HEK293 (cell line): ENCODE results near the gene THBS3.
"Not testable (repeated sequence)": the region's sequence is repeated elsewhere in the genome, so short reads cannot be mapped to it uniquely, and the experiment has no call there.

Experiments
- CTCF ChIA-PET: fragments of 350-600 bp; formaldehyde crosslinking; extraction: SDS; loops from one replicate; lab custom pipeline; 2021; ENCODE audit warnings: antibody characterized with exemption; lab: Yijun Ruan, JAX
- POLR2A ChIA-PET: fragments of 300-600 bp; formaldehyde crosslinking; extraction: SDS; loops from one replicate; lab custom pipeline; 2020; ENCODE audit warnings: antibody characterized with exemption, inconsistent platforms; lab: Yijun Ruan, JAX
- H3K27ac ChIP-seq: fragments of 200-500 bp; sonication (Bioruptor generic); 2 replicates; pipeline ENCODE4 v1.5.1; 2014; ENCODE audit warnings: low read depth, low read length, control low read depth, inconsistent platforms; ENCODE audit errors: extremely low read depth
- H3K36me3 ChIP-seq, 2 experiments: fragments of 200-500 bp in 1 of 2; sonication (Bioruptor generic) in 1 of 2; 1 replicate in 1 of 2; 2 replicates in 1 of 2; pipeline ENCODE4 v1.5.1; 2014 to 2017; ENCODE audit warnings: inconsistent platforms in 2 of 2, low read length in 2 of 2; ENCODE audit not compliant: control insufficient read depth in 2 of 2, insufficient read depth in 1 of 2
- H3K4me1 ChIP-seq: fragments of 200-500 bp; sonication (Bioruptor generic); 2 replicates; pipeline ENCODE4 v1.5.1; 2014; ENCODE audit warnings: mild to moderate bottlenecking, low read length, inconsistent platforms; ENCODE audit not compliant: control insufficient read depth, insufficient read depth
- H3K4me3 ChIP-seq: 2 replicates; pipeline ENCODE4 v1.5.1; 2011; ENCODE audit warnings: low read depth, mild to moderate bottlenecking, control low read depth, low read length, moderate library complexity
- H3K9me3 ChIP-seq: fragments of 200-500 bp; sonication (Bioruptor generic); 2 replicates; pipeline ENCODE4 v1.5.1; 2014; ENCODE audit warnings: low read depth, low read length, inconsistent platforms; ENCODE audit not compliant: control insufficient read depth, insufficient read depth
- BCL11A ChIP-seq: fragments of 450-650 bp; formaldehyde crosslinking; IDR thresholded peaks from 2 replicates; pipeline ENCODE4 v1.5.1; 2016; ENCODE audit warnings: low read depth, missing biosample characterization, missing genetic modification characterization
- FEZF1 ChIP-seq: fragments of 450-650 bp; formaldehyde crosslinking; IDR thresholded peaks from 2 replicates; pipeline ENCODE4 v1.5.1; 2016; ENCODE audit warnings: missing biosample characterization, missing genetic modification characterization
- GFI1B ChIP-seq: fragments of 450-650 bp; formaldehyde crosslinking; IDR thresholded peaks from 2 replicates; pipeline ENCODE4 v1.5.1; 2016; ENCODE audit warnings: missing biosample characterization, missing genetic modification characterization
- GLIS1 ChIP-seq: fragments of 450-650 bp; formaldehyde crosslinking; IDR thresholded peaks from 2 replicates; pipeline ENCODE4 v1.5.1; 2016; ENCODE audit warnings: missing biosample characterization, missing genetic modification characterization
- HIC1 ChIP-seq: fragments of 450-650 bp; formaldehyde crosslinking; IDR thresholded peaks from 2 replicates; pipeline ENCODE4 v1.5.1; 2016; ENCODE audit warnings: missing biosample characterization, missing genetic modification characterization
- KLF1 ChIP-seq: fragments of 450-650 bp; formaldehyde crosslinking; IDR thresholded peaks from 2 replicates; pipeline ENCODE4 v1.5.1; 2016; ENCODE audit warnings: missing biosample characterization, missing genetic modification characterization
- KLF9 ChIP-seq: fragments of 450-650 bp; formaldehyde crosslinking; IDR thresholded peaks from 2 replicates; pipeline ENCODE4 v1.5.1; 2016; ENCODE audit warnings: missing biosample characterization, missing genetic modification characterization, low read depth
- REPIN1 ChIP-seq: fragments of 450-650 bp; formaldehyde crosslinking; IDR thresholded peaks from 2 replicates; pipeline ENCODE4 v1.5.1; 2017; ENCODE audit warnings: missing biosample characterization, missing genetic modification characterization, low read depth
- SP2 ChIP-seq: fragments of 450-650 bp; formaldehyde crosslinking; IDR thresholded peaks from 2 replicates; pipeline ENCODE4 v1.5.1; 2016; ENCODE audit warnings: missing biosample characterization, missing genetic modification characterization
- ZBTB10 ChIP-seq: fragments of 450-650 bp; formaldehyde crosslinking; IDR thresholded peaks from 2 replicates; pipeline ENCODE4 v1.5.1; 2016; ENCODE audit warnings: missing biosample characterization, missing genetic modification characterization
- ZBTB17 ChIP-seq: fragments of 450-650 bp; formaldehyde crosslinking; IDR thresholded peaks from 2 replicates; pipeline ENCODE4 v1.5.1; 2016; ENCODE audit warnings: missing biosample characterization, missing genetic modification characterization
- ZBTB20 ChIP-seq: fragments of 450-650 bp; formaldehyde crosslinking; IDR thresholded peaks from 2 replicates; pipeline ENCODE4 v1.5.1; 2016; ENCODE audit warnings: missing biosample characterization, missing genetic modification characterization
- ZBTB8A ChIP-seq: fragments of 450-650 bp; formaldehyde crosslinking; IDR thresholded peaks from 2 replicates; pipeline ENCODE4 v1.5.1; 2016; ENCODE audit warnings: missing biosample characterization, missing genetic modification characterization
- ZFHX2 ChIP-seq: fragments of 450-650 bp; formaldehyde crosslinking; conservative IDR thresholded peaks from 2 replicates; pipeline ENCODE4 v1.5.1; 2016; ENCODE audit warnings: missing biosample characterization, missing genetic modification characterization
- ZIC2 ChIP-seq: fragments of 450-650 bp; formaldehyde crosslinking; IDR thresholded peaks from 2 replicates; pipeline ENCODE4 v1.5.1; 2016; ENCODE audit warnings: missing biosample characterization, missing genetic modification characterization
- ZNF157 ChIP-seq: fragments of 450-650 bp; formaldehyde crosslinking; IDR thresholded peaks from 2 replicates; pipeline ENCODE4 v1.5.1; 2016; ENCODE audit warnings: missing biosample characterization, missing genetic modification characterization
- ZNF2 ChIP-seq: fragments of 450-650 bp; formaldehyde crosslinking; IDR thresholded peaks from 2 replicates; pipeline ENCODE4 v1.5.1; 2016; ENCODE audit warnings: missing biosample characterization, missing genetic modification characterization
- ZNF324 ChIP-seq: fragments of 450-650 bp; formaldehyde crosslinking; IDR thresholded peaks from 2 replicates; pipeline ENCODE4 v1.5.1; 2016; ENCODE audit warnings: missing biosample characterization, missing genetic modification characterization
- ZNF335 ChIP-seq: fragments of 450-650 bp; formaldehyde crosslinking; conservative IDR thresholded peaks from 2 replicates; pipeline ENCODE4 v1.5.1; 2016; ENCODE audit warnings: missing biosample characterization, missing genetic modification characterization
- ZNF341 ChIP-seq: fragments of 450-650 bp; formaldehyde crosslinking; IDR thresholded peaks from 2 replicates; pipeline ENCODE4; 2016; ENCODE audit warnings: low read depth, missing biosample characterization, missing genetic modification characterization
- ZNF449 ChIP-seq: fragments of 450-650 bp; formaldehyde crosslinking; IDR thresholded peaks from 2 replicates; pipeline ENCODE4 v1.5.1; 2017; ENCODE audit warnings: missing biosample characterization, mild to moderate bottlenecking, missing genetic modification characterization, moderate library complexity
- ZNF623 ChIP-seq: fragments of 450-650 bp; formaldehyde crosslinking; IDR thresholded peaks from 2 replicates; pipeline ENCODE4 v1.5.1; 2016; ENCODE audit warnings: missing biosample characterization, missing genetic modification characterization
- TF ChIP-seq, protein P1 (sequence below): fragments of 450-650 bp; formaldehyde crosslinking; conservative IDR thresholded peaks from 2 replicates; pipeline ENCODE4 v1.5.1; 2016; ENCODE audit warnings: low read depth, missing biosample characterization, missing genetic modification characterization
- TF ChIP-seq, protein P2 (sequence below): fragments of 450-650 bp; formaldehyde crosslinking; IDR thresholded peaks from 2 replicates; pipeline ENCODE4 v1.5.1; 2016; ENCODE audit warnings: missing biosample characterization, missing genetic modification characterization
- TF ChIP-seq, protein P3 (sequence below): fragments of 450-650 bp; formaldehyde crosslinking; IDR thresholded peaks from 2 replicates; pipeline ENCODE4 v1.5.1; 2016; ENCODE audit warnings: missing biosample characterization, missing genetic modification characterization

The THBS3 gene

DNA sequence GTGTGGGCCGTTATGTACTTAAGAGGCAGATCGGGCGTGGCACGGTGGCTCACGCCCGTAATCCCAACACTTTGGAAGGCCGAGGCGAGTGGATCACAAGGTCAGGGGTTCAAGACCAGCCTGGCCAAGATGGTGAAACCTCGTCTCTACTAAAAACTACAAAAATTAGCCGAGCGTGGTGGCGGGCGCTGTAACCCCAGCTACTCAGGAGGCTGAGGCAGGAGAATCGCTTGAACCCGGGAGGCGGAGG lies 13.8 kb downstream of the THBS3 start:
- CTCF ChIA-PET = interaction anchor here (0.6 to 3.8 kb wide), 21 partner anchors 8 to 386 kb away, joined by 3 to 60 read pairs (median 5); partner anchors contain the start of genes FDPS, KRTCAP2, MTX1 and THBS3
- peak overlapping the region; percentile 54; the same call in 1 of the 2 replicates for H3K27ac ChIP-seq

GRCh38 chr1:155193275-155193990 lies 14.3 kb downstream of the THBS3 start:
- no peaks in the 10 kb centered on the region for H3K9me3 ChIP-seq
- peak overlapping the region; percentile 42; the same call in 1 of the 2 replicates for H3K27ac ChIP-seq
- H3K36me3 ChIP-seq = peaks cover 0 to 22% of the 10 kb centered on the region in 2 experiments; a peak in 1 of 3 replicates
- ChIA-PET POLR2A (interaction anchor here (0.7 to 2.3 kb wide), 21 partner anchors 9 to 192 kb away, joined by 3 to 11 read pairs (median 4); partner anchors contain the start of genes ENTREP3, KRTCAP2, SCAMP3 and SLC50A1), CTCF (interaction anchor here (0.6 to 3.8 kb wide), 28 partner anchors 9 to 1209 kb away, joined by 3 to 60 read pairs (median 4); partner anchors contain the start of genes FDPS, KRTCAP2, MTX1 and THBS3)
- H3K4me3 ChIP-seq = peak overlapping the region; percentile 40
- peaks cover 3% of the 10 kb centered on the region; the same call in 1 of the 2 replicates for H3K4me1 ChIP-seq
- TF ChIP-seq, protein P1, sequence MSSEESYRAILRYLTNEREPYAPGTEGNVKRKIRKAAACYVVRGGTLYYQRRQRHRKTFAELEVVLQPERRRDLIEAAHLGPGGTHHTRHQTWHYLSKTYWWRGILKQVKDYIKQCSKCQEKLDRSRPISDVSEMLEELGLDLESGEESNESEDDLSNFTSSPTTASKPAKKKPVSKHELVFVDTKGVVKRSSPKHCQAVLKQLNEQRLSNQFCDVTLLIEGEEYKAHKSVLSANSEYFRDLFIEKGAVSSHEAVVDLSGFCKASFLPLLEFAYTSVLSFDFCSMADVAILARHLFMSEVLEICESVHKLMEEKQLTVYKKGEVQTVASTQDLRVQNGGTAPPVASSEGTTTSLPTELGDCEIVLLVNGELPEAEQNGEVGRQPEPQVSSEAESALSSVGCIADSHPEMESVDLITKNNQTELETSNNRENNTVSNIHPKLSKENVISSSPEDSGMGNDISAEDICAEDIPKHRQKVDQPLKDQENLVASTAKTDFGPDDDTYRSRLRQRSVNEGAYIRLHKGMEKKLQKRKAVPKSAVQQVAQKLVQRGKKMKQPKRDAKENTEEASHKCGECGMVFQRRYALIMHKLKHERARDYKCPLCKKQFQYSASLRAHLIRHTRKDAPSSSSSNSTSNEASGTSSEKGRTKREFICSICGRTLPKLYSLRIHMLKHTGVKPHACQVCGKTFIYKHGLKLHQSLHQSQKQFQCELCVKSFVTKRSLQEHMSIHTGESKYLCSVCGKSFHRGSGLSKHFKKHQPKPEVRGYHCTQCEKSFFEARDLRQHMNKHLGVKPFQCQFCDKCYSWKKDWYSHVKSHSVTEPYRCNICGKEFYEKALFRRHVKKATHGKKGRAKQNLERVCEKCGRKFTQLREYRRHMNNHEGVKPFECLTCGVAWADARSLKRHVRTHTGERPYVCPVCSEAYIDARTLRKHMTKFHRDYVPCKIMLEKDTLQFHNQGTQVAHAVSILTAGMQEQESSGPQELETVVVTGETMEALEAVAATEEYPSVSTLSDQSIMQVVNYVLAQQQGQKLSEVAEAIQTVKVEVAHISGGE (tag by site-specific recombination) = peak; percentile 48
- TF ChIP-seq ZNF449 (tag by site-specific recombination) (no peak; the same call in 1 of the 2 replicates), ZNF2 (tag by site-specific recombination) (peak; percentile 33; the same call in 1 of the 2 replicates), ZNF157 (tag by site-specific recombination) (no peak), SP2 (tag by site-specific recombination) (peak; percentile 52), KLF9 (tag by site-specific recombination) (peak; percentile 63), HIC1 (tag by site-specific recombination) (peak; percentile 85), ZNF341 (tag by site-specific recombination) (peak; percentile 90), ZBTB10 (tag by site-specific recombination) (0 out of 2 replicates have a peak, but pooled peaks have one; percentile 25), FEZF1 (tag by site-specific recombination) (peak; percentile 4; the same call in 1 of the 2 replicates), ZIC2 (tag by site-specific recombination) (peak; percentile 55), ZFHX2 (tag by site-specific recombination) (peak; percentile 99), GLIS1 (tag by site-specific recombination) (peak; percentile 61; the same call in 1 of the 2 replicates)
- TF ChIP-seq, protein P2, sequence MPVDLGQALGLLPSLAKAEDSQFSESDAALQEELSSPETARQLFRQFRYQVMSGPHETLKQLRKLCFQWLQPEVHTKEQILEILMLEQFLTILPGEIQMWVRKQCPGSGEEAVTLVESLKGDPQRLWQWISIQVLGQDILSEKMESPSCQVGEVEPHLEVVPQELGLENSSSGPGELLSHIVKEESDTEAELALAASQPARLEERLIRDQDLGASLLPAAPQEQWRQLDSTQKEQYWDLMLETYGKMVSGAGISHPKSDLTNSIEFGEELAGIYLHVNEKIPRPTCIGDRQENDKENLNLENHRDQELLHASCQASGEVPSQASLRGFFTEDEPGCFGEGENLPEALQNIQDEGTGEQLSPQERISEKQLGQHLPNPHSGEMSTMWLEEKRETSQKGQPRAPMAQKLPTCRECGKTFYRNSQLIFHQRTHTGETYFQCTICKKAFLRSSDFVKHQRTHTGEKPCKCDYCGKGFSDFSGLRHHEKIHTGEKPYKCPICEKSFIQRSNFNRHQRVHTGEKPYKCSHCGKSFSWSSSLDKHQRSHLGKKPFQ (tag by site-specific recombination) = no peak

More for the DNA sequence above, 13.8 kb downstream of the THBS3 start:
- TF ChIP-seq BCL11A (tag by site-specific recombination) = 0 out of 2 replicates have a peak, but pooled peaks have one; percentile 48
- TF ChIP-seq ZBTB20 (tag by site-specific recombination) = peak; percentile 7; the same call in 1 of the 2 replicates
- TF ChIP-seq ZNF623 (tag by site-specific recombination) = 0 out of 2 replicates have a peak, but pooled peaks have one; percentile 5
- TF ChIP-seq ZFHX2 (tag by site-specific recombination) = peak; percentile 3; the same call in 1 of the 2 replicates
- 0 out of 2 replicates have a peak, but pooled peaks have one; percentile 5 for TF ChIP-seq ZNF324 (tag by site-specific recombination)
- TF ChIP-seq, protein P3, sequence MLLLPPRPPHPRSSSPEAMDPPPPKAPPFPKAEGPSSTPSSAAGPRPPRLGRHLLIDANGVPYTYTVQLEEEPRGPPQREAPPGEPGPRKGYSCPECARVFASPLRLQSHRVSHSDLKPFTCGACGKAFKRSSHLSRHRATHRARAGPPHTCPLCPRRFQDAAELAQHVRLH (tag by site-specific recombination) = peak; percentile 5; the same call in 1 of the 2 replicates
- 0 out of 2 replicates have a peak, but pooled peaks have one; percentile 4 for TF ChIP-seq GFI1B (tag by site-specific recombination)
- 0 out of 2 replicates have a peak, but pooled peaks have one; percentile 2 for TF ChIP-seq FEZF1 (tag by site-specific recombination)
- peak; percentile 97; the same call in 1 of the 2 replicates for TF ChIP-seq KLF1
- peak; percentile 65; the same call in 1 of the 2 replicates for TF ChIP-seq ZBTB8A (tag by site-specific recombination)
- peak; percentile 75; the same call in 1 of the 2 replicates for TF ChIP-seq REPIN1 (tag by site-specific recombination)
- TF ChIP-seq ZNF335 (tag by site-specific recombination) = 0 out of 2 replicates have a peak, but pooled peaks have one; percentile 53
- peak; percentile 86; the same call in 1 of the 2 replicates for TF ChIP-seq ZBTB17
- peak overlapping the region; percentile 40 for H3K4me3 ChIP-seq
- H3K36me3 ChIP-seq = peaks cover 0 to 24% of the 10 kb centered on the region in 2 experiments; a peak in 1 of 3 replicates
- not testable (repeated sequence) for H3K9me3 ChIP-seq, H3K4me1 ChIP-seq
- POLR2A ChIA-PET = interaction anchor here (0.8 to 2.3 kb wide), 20 partner anchors 8 to 192 kb away, joined by 3 to 11 read pairs (median 4); partner anchors contain the start of genes CLK2, ENTREP3, KRTCAP2 and SCAMP3
